ENCODE data around the gene IFT43.

- TF ChIP-seq CTCF (IDR thresholded peaks at IDR 0.05; ENCODE audit: low read length) (no peak), EZH2 (optimal IDR thresholded peaks at IDR 0.05; ENCODE audit: low read depth, low read length) (no peak)
Observed at GRCh38 chr14:75983019-75983358, 2.6 kb upstream of the IFT43 start.

All from MM.1S (cell line).